Stimulated activated naive CD8-positive, alpha-beta T cell treated with anti-CD3 and anti-CD28 coated beads, Interleukin-15, Interleukin-2, amounts not matched to agents 100 ng/mL and 50 ng/mL, for 24 hours (primary cell): ENCODE results near the gene TEDC2.
A peak's percentile ranks its signal among the peaks of the same experiment; 100 is the strongest.

Experiments
- H3K27ac Mint-ChIP-seq: one replicate; pipeline ENCODE4 v1.8.0; 2021; ENCODE audit warnings: mild to moderate bottlenecking, mixed read lengths
- H3K27me3 Mint-ChIP-seq: one replicate; pipeline ENCODE4 v1.8.0; 2021; ENCODE audit warnings: mixed read lengths
- H3K36me3 Mint-ChIP-seq: one replicate; pipeline ENCODE4 v1.8.0; 2021; ENCODE audit warnings: low read depth, mixed read lengths
- H3K4me1 Mint-ChIP-seq: one replicate; pipeline ENCODE4 v1.8.0; 2021; ENCODE audit warnings: low read depth, mixed read lengths
- H3K4me3 Mint-ChIP-seq: one replicate; pipeline ENCODE4 v1.8.0; 2021; ENCODE audit warnings: mild to moderate bottlenecking, mixed read lengths
- H3K9me3 Mint-ChIP-seq: one replicate; pipeline ENCODE4 v1.8.0; 2021; ENCODE audit warnings: mixed read lengths

The TEDC2 gene, protein sequence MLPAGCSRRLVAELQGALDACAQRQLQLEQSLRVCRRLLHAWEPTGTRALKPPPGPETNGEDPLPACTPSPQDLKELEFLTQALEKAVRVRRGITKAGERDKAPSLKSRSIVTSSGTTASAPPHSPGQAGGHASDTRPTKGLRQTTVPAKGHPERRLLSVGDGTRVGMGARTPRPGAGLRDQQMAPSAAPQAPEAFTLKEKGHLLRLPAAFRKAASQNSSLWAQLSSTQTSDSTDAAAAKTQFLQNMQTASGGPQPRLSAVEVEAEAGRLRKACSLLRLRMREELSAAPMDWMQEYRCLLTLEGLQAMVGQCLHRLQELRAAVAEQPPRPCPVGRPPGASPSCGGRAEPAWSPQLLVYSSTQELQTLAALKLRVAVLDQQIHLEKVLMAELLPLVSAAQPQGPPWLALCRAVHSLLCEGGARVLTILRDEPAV

GRCh38 chr16:2459647-2460390 lies at the start of gene TEDC2:
TSS of gene TEDC2 (plus strand) at chr16:2460109. CDS start at chr16:2460145, 36 bp downstream.
- Mint-ChIP-seq H3K4me1 (peaks cover 12% of the 10 kb centered on the region), H3K4me3 (peak within 1 kb of the TSS; percentile 87), H3K27me3 (no peaks in the 10 kb centered on the region), H3K36me3 (peaks cover 11% of the 10 kb centered on the region), H3K27ac (peak within 1 kb of the TSS; percentile 87), H3K9me3 (no peaks in the 10 kb centered on the region)

GRCh38 chr16:2415085-2415484 lies 44.8 kb upstream of the TEDC2 start:
- no peaks in the 10 kb centered on the region for H3K36me3 Mint-ChIP-seq
- no peaks in the 10 kb centered on the region for H3K9me3 Mint-ChIP-seq
- peaks cover 24% of the 10 kb centered on the region for H3K27me3 Mint-ChIP-seq
- no peak overlapping the region for H3K4me3 Mint-ChIP-seq
- no peak overlapping the region for H3K27ac Mint-ChIP-seq
- H3K4me1 Mint-ChIP-seq = no peaks in the 10 kb centered on the region

- Mint-ChIP-seq H3K4me3 (no peak overlapping the region), H3K27ac (no peak overlapping the region), H3K36me3 (no peaks in the 10 kb centered on the region), H3K4me1 (no peaks in the 10 kb centered on the region), H3K27me3 (peaks cover 5% of the 10 kb centered on the region), H3K9me3 (no peaks in the 10 kb centered on the region)
Observed at GRCh38 chr16:2420035-2420434, 39.9 kb upstream of the TEDC2 start.

DNA sequence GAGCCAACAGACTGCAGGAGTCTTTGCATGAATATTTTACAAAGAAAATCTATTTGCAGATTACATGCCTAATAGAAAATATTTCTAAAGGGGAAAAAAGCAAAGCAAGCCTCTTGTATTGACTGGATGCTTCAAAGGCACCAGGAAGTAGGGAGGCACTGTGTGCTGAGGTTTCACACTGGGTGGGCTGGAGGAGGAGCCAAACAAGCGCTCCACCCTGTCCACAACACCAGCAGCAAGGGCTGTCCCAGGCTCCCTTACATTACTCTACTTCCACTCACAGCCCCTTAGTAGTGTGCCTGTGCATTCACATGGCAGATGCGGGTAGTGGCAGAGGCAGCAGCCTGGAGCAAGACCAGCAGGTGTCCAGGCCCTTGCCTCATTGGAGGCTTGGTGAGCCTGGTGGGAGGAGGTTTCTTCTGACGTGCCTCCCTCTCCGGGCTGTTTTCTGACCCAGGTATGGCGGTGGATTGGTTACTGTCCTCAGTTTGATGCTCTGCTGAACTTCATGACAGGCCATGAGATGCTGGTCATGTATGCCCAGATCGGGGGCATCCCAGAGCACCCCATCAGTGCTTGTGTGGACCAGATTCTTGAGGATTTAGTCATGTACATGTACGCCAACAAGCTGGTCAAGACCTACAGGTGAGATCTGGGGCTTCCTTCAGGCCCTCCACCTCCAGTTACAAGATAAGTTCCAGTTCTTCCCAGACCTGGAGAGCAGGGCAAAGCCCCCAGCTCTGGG lies 37.6 kb upstream of the TEDC2 start:
- no peak overlapping the region for H3K4me3 Mint-ChIP-seq

DNA sequence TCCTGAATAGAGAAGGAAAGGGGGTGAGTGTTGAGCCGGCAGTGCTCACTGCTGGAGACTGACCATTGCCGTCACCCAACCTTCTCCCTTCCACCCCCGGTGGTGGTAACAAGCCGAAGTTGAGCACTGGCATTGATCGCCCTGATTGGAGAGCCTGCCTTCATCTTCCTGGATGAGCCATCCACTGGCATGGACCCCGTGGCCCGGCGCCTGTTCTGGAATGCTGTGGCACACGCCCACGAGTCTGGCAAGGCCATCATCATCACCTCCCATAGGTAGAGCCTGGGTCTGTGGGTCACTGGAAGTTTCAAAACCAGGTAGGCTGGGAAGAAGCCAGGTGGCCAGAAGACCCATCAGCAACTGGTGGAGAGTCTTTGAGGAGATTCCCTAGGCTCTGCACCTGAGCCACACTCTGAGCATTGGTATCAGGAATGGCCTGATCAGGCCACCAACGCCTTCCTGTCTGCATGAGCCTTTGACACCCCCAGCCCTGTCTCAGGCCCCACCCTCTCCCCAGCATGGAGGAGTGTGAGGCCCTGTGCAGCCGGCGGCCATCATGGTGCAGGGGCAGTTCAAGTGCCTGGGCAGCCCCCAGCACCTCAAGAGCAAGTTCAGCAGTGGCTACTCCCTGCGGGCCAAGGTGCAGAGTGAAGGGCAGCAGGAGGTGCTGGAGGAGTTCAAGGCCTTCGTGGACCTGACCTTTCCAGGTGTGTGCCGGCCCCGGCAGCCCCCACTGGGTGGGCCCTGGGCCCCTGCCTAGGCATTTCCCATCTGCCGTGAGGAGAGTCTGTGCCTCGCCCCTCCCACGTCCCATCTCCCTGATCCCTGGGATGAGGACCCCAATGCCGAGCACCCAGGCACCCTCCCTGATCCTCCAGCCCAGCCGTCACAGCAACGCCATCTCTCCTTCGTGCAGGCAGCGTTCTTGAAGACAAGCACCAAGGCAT lies 35.6 kb upstream of the TEDC2 start:
- Mint-ChIP-seq H3K27ac (peak overlapping the region; percentile 36), H3K4me3 (no peak overlapping the region), H3K4me1 (peaks cover 10% of the 10 kb centered on the region), H3K27me3 (no peaks in the 10 kb centered on the region), H3K36me3 (no peaks in the 10 kb centered on the region), H3K9me3 (no peaks in the 10 kb centered on the region)

More for the DNA sequence above, 37.6 kb upstream of the TEDC2 start:
- H3K27ac Mint-ChIP-seq = no peak overlapping the region
- no peaks in the 10 kb centered on the region for H3K9me3 Mint-ChIP-seq
- H3K36me3 Mint-ChIP-seq = no peaks in the 10 kb centered on the region
- H3K27me3 Mint-ChIP-seq = no peaks in the 10 kb centered on the region
- no peaks in the 10 kb centered on the region for H3K4me1 Mint-ChIP-seq

DNA sequence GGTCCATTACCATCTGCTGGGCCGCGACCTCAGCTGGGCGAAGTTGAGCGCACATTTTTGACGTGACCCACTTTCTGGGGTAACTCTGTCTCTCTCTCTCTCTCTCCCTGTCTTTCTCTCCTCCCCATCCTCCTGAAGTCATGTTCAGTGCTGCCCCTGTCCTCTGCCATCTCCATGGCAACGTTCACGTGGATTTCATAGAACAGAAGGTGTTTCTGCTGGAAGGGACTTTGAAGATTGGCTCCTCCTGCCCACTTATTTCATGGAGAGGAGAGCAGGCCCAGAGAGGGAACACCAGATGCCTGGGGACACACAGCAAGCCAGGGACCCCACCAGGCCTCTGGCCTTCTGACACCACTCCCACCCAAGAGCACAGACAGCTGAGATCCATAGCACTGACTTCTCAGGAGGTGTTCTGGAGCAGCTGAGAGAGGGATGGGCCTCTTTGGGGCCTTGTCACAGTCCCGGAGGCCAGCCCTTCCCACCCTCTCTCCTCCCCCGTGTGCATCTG lies 34.8 kb upstream of the TEDC2 start:
- no peaks in the 10 kb centered on the region for H3K9me3 Mint-ChIP-seq
- H3K36me3 Mint-ChIP-seq = peaks cover 2% of the 10 kb centered on the region
- H3K4me1 Mint-ChIP-seq = peaks cover 13% of the 10 kb centered on the region
- H3K27ac Mint-ChIP-seq = peak overlapping the region; percentile 36
- H3K27me3 Mint-ChIP-seq = no peaks in the 10 kb centered on the region
- no peak overlapping the region for H3K4me3 Mint-ChIP-seq

- H3K9me3 Mint-ChIP-seq = no peaks in the 10 kb centered on the region
- peaks cover 11% of the 10 kb centered on the region for H3K36me3 Mint-ChIP-seq
- no peak overlapping the region for H3K27ac Mint-ChIP-seq
- H3K4me3 Mint-ChIP-seq = no peak overlapping the region
- peaks cover 22% of the 10 kb centered on the region for H3K4me1 Mint-ChIP-seq
- H3K27me3 Mint-ChIP-seq = no peaks in the 10 kb centered on the region
Observed at GRCh38 chr16:2425825-2426430, 34.0 kb upstream of the TEDC2 start.

GRCh38 chr16:2426941-2427361 lies 33.0 kb upstream of the TEDC2 start:
- Mint-ChIP-seq H3K27ac (no peak overlapping the region), H3K9me3 (no peaks in the 10 kb centered on the region), H3K4me3 (no peak overlapping the region), H3K27me3 (no peaks in the 10 kb centered on the region), H3K36me3 (peaks cover 14% of the 10 kb centered on the region), H3K4me1 (peaks cover 24% of the 10 kb centered on the region)

- peaks cover 24% of the 10 kb centered on the region for H3K4me1 Mint-ChIP-seq
- no peaks in the 10 kb centered on the region for H3K9me3 Mint-ChIP-seq
- H3K27me3 Mint-ChIP-seq = no peaks in the 10 kb centered on the region
- H3K27ac Mint-ChIP-seq = no peak overlapping the region
- H3K36me3 Mint-ChIP-seq = peaks cover 17% of the 10 kb centered on the region
- peak overlapping the region; percentile 84 for H3K4me3 Mint-ChIP-seq
Observed at GRCh38 chr16:2427526-2427925, 32.4 kb upstream of the TEDC2 start.

- Mint-ChIP-seq H3K9me3 (no peaks in the 10 kb centered on the region), H3K4me1 (peaks cover 26% of the 10 kb centered on the region), H3K27ac (peak overlapping the region; percentile 78), H3K27me3 (no peaks in the 10 kb centered on the region), H3K36me3 (peaks cover 23% of the 10 kb centered on the region), H3K4me3 (peak overlapping the region; percentile 84)
Observed at GRCh38 chr16:2428051-2428783, 31.7 kb upstream of the TEDC2 start.

- H3K27ac Mint-ChIP-seq = peak overlapping the region; percentile 78
- H3K27me3 Mint-ChIP-seq = no peaks in the 10 kb centered on the region
- H3K9me3 Mint-ChIP-seq = no peaks in the 10 kb centered on the region
- peaks cover 28% of the 10 kb centered on the region for H3K36me3 Mint-ChIP-seq
- H3K4me1 Mint-ChIP-seq = peaks cover 26% of the 10 kb centered on the region
- H3K4me3 Mint-ChIP-seq = peak overlapping the region; percentile 84
Observed at GRCh38 chr16:2428784-2429033, 31.2 kb upstream of the TEDC2 start.

DNA sequence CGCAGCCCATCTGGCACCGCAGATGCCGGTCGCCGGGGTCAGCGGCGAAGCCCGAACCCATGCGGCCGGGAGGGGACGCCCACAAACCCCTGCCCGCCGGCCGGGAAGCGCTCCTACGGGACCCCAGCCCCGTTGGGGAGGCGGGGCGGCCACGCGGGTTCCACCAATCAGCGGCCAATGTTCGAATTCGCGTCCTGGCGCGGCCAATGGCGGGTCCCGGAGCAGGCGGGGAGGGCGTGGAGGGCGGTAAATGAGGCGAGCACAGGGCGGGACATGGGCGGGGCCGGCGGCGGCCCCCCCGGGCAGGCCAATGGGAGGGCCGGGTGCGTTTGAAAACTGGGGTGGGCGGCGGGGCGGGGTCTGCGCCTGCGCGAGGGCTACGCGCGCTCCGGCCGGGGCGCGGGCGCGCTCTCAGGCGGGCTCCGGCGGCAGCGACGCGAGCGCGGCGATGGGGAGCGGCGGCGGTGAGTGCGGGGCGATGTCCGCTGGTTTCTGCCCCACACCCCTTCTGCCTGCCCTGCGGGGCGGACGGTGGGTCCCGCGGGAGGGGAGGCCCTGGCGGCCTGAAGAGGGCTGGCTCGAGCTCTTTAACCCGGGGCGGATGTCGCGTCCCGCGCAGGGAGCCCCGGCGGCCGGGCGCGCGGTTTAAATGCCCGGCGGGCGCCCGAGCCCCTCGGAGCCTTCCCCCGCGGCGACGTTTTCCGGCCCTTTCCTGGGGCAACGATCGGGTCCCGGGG lies 30.7 kb upstream of the TEDC2 start, which contains the start of gene CCNF:
Gene CCNF (plus strand): TSS at position 414 of the 737 bp plus-strand sequence. CDS start 35 bp downstream, at position 449.
- Mint-ChIP-seq H3K9me3 (no peaks in the 10 kb centered on the region), H3K4me1 (peaks cover 26% of the 10 kb centered on the region), H3K27ac (peak within 1 kb of the TSS; percentile 78), H3K27me3 (no peaks in the 10 kb centered on the region), H3K4me3 (peak within 1 kb of the TSS; percentile 91), H3K36me3 (peaks cover 30% of the 10 kb centered on the region)
